GM18517 (cell line): ENCODE data around the gene ANKRD31.

Source experiments
- ATAC-seq: cut with Tn5 transposase; IDR thresholded peaks from one replicate; pipeline ENCODE4 v1.9.1; 2021; ENCODE audit warnings: mild to moderate bottlenecking, moderate library complexity; ENCODE audit not compliant: unreplicated experiment

The ANKRD31 gene

DNA sequence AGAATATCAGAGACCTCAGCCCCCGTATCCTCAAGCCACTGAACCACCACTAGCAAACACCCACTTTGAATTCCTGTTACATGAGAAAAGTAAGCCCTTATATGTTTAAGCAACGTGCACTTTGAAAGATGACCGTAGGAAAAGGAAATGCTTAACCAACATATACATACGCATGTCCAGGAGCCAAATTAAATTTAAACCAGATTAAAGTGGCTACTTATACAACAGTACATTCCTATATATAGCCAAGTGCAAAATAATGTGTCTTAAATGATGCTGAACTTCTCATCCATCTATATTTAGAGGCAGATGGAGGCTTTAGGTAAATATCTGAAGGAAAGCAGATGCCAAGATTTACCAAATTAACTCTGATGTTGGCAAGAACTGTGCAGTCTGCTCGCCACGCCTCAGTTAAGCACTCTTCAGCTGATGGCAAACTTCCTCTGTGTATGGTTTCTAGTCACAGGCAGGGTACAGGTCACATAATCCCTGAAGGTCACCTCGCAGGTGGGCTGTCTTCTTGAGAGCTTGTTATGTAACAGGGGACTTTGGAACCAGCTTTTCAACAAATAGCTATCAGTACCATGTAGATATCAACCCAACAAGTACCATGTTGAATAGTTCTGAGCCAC, 192.9 kb downstream of the ANKRD31 start:
- ATAC-seq, result no peak

- no peak for ATAC-seq
Measured at GRCh38 chr5:75042522-75042921, 194.2 kb downstream of the ANKRD31 start.

DNA sequence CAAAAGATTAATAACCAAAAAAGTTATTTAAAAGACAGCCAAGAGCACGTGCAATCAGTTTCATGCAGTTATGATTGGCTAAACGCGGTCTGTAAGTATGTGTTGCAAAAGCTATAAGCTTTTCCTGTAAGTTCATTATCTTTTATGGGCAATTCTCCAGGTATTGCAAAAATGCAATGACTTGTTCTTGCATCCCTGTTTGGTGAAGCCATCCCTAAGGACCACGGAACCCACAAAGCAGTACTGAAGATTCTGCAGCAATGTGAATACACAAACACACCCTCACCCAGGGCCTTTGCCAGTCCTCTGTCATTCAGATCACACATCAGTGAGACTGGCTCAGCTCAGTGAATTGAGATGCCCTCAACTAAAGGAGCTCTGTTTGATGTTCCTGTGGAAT, 195.7 kb downstream of the ANKRD31 start:
- ATAC-seq, result no peak

GRCh38 chr5:75037106-75037505, 199.6 kb downstream of the ANKRD31 start:
- no peak for ATAC-seq

- ATAC-seq, result no peak
Measured at GRCh38 chr5:75034137-75034739, 202.4 kb downstream of the ANKRD31 start.

GRCh38 chr5:75031366-75031765, 205.3 kb downstream of the ANKRD31 start:
- ATAC-seq, result no peak

- ATAC-seq, result no peak
Measured at GRCh38 chr5:75028090-75028489, 208.6 kb downstream of the ANKRD31 start.

DNA sequence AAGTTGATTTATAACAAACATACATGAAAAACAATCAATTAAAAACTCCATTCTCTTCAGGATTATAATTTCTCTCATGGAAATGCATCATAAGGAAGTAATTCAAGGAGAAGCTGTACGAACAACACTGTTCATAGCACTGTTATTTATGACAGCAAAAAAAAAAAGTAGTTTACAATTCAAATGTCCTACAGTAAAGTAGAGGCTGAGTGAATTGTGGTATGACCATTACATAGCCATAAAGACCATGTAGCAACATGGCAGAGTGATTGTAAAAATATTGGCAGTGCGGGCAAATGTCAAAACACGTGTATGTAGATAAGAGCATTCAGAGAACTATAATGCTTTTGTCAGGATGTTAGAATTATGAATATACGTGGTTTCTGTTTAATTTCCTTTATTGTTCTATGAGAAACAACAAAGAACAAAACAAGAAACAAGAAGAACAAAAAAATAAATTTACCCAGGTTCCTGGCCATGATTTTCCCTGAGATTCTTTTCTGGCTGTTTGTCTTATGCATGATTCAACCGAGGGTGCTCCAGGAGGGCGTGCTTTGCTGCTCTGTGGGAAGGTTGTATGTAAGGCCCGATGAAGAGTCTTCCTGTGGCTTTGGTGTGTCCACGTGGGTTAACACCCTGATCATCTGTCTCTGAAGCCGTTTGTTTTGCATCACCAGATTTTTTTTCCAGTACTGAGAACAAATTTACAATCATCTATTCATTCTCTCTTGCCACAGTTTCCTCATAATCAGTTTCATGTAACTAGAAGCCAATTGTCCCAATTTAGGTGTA, 213.1 kb downstream of the ANKRD31 start:
- no peak for ATAC-seq

- no peak for ATAC-seq
Measured at GRCh38 chr5:75021800-75022199, 214.9 kb downstream of the ANKRD31 start.

DNA sequence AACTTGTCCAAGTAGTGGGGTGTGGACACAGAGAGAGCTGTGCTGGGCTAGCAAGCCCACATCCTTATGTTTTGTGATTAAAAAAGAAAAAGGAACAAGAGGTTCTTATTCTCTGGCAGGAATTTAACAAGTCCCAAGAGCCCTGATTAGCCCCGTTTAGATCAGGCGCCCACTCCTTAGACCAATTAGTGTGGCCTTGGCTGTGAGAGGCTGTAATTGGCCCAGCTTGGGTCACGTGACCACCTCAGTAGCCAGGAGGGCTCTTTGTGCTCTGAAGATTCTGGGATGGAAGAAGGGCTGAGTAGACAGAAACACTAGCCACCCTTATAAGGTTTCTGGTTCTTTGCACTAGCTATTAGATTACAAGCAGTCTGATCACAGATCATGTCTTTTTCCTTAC, 215.5 kb downstream of the ANKRD31 start:
- no peak for ATAC-seq

DNA sequence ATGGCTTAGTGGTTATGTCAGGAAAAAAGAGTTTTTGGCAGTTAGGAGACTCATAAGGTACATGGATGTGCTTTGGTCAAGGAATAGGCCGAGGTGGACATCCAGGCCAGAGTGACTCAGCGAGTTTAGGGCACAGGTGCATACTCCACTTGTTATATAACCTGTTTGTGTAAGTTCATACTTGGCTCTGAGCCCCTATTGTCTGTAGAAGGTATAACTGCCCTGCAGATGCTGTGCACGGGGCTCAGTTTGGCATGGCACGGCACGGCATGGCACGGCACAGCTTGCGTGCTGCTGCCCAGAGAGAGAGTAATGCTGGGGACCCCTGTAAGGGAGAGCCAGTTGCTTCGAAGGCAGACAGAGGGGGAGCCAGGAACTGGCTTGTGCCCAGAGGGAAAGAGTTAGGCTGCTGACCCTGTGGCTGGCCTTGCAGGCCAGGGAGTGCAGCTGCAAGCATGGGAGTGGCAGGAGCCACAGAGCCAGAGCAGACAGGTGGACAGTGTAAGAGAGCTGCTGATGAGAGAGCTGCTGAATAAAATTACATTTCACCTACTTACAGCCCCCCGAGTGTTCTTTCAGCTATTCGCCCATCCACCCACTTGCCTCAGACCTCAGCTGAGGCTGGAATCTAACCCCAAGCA, 216.5 kb downstream of the ANKRD31 start:
- ATAC-seq, result no peak

- ATAC-seq, result no peak
Measured at GRCh38 chr5:75018805-75019587, 217.7 kb downstream of the ANKRD31 start.
